Esophagus (tissue), 2 donors: ENCODE data around the gene OPHN1. TPM values are rescaled to one million over a fixed set of nuclear protein-coding genes. Genes with fewer than 3 reads are reported as not detected.

Experiments used
- H3K27ac ChIP-seq, 2 donors: one replicate each; pipeline ENCODE4 v1.5.1; 2013; ENCODE audit warnings: low read depth in 2 of 2, mild to moderate bottlenecking in 2 of 2, inconsistent platforms in 1 of 2, low read length in 1 of 2, moderate library complexity in 1 of 2
- H3K27me3 ChIP-seq, 2 donors: one replicate each; pipeline ENCODE4 v1.6.1; 2013; ENCODE audit warnings: low read length in 2 of 2, control low read depth in 1 of 2, mild to moderate bottlenecking in 1 of 2; ENCODE audit not compliant: insufficient read depth in 2 of 2, control insufficient read depth in 1 of 2
- H3K36me3 ChIP-seq, 2 donors: one replicate each; pipeline ENCODE4 v1.6.1; 2013; ENCODE audit warnings: low read length in 1 of 2; ENCODE audit not compliant: control insufficient read depth in 2 of 2, insufficient read depth in 2 of 2
- H3K4me1 ChIP-seq, 2 donors: one replicate each; pipeline ENCODE4 v1.6.1; 2013; ENCODE audit warnings: low read length in 1 of 2; ENCODE audit not compliant: control insufficient read depth in 2 of 2, insufficient read depth in 2 of 2
- H3K4me3 ChIP-seq, 2 donors: one replicate each; pipeline ENCODE4 v1.5.1; 2013; ENCODE audit warnings: low read length in 2 of 2, mild to moderate bottlenecking in 2 of 2, low read depth in 1 of 2, moderate library complexity in 1 of 2
- H3K9me3 ChIP-seq, 2 donors: one replicate each; pipeline ENCODE4 v1.6.1; 2013; ENCODE audit warnings: mild to moderate bottlenecking in 2 of 2, low read depth in 1 of 2, low read length in 1 of 2, moderate library complexity in 1 of 2; ENCODE audit not compliant: control insufficient read depth in 2 of 2, insufficient read depth in 1 of 2
- WGBS, 2 donors: extraction: QIAGEN DNeasy Blood & Tissue Kit; methylation state at CpG; one replicate each; pipeline ENCODE4 v1.1.7; 2013; 5-methylcytosine and 5-hydroxymethylcytosine counted together
- polyA plus RNA-seq, 2 donors: library from polyadenylated mRNA; stranded (reverse); fragments of 200-250 nt; gene quantifications; one replicate each; pipeline ENCODE4 v1.2.3, GENCODE V29; 2013
- donor health status: healthy with polysubstance abuse.
- donor health status: Bipolar disorder and iron deficiency.

OPHN1 gene
- polyA plus RNA-seq, 2 donors = 0.96 to 1.2 TPM

- Histone ChIP-seq H3K27me3 (no peaks in the 10 kb centered on the region), H3K4me1 (no peaks in the 10 kb centered on the region), H3K9me3 (no peaks in the 10 kb centered on the region), H3K4me3 (no peak overlapping the region), H3K27ac (no peak overlapping the region), H3K36me3 (no peaks in the 10 kb centered on the region)
- 61 to 80% methylated on average over 8 of the region's 8 CpGs for WGBS, 2 donors
Measured at GRCh38 chrX:68454476-68455150, 21.3 kb upstream of the OPHN1 start.

DNA sequence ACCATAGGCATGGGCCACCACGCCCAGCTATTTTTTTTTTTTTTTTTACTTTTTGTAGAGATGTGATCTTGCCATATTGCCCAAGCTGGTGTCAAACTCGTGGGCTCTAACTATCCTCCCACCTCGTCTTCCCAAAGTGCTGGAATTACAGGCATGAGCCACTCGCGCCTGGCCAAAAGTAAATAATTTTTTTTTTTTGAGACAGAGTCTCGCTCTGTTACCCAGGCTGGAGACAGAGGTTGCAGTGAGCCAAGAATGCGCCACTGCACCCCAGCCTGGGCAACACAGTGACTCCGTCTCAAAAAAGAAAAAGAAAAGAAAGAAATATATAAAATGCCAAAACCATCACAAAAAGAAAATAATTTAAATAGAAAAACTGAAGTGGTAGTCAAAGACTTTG lies 18.4 kb upstream of the OPHN1 start:
- 70% methylated on average over 8 of the region's 8 CpGs for WGBS, 2 donors
- H3K27ac ChIP-seq = no peak overlapping the region
- no peak overlapping the region for H3K4me3 ChIP-seq
- no peaks in the 10 kb centered on the region for H3K9me3 ChIP-seq
- no peaks in the 10 kb centered on the region for H3K27me3 ChIP-seq
- no peaks in the 10 kb centered on the region for H3K4me1 ChIP-seq
- H3K36me3 ChIP-seq = no peaks in the 10 kb centered on the region

DNA sequence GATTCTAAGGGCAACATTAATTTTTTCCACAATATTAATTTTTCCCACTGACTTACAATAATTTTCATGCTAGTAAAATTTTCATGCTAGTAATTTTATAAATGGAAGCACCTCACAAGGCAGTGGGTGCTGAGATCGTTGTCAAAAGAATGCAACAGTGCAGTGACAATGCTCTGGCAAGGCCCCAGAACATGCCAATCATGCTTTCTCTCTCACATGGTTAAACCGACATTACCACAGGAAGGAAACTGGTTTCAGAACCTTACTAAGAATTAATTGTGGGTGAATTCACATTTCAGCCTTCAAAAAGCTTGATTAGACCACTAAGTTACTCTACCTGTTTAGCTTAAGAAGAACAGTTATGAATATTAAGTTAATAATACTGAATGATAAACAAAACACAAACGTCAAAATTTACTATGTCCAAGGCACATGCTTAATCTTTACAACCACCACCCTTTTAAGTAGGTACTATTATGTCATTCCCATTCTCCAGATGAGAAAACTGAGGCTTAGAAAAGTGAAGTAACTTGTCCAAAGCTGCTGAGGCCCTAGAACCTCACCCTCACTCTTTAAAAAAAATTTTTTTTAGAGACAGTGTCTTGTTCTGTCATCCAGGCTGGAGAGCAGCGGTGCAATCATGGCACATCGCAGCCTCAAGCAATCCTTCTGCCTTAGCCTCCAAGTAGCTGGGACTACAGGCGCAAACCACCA lies 10.0 kb upstream of the OPHN1 start:
- 63 to 65% methylated on average over 6 of the region's 6 CpGs for WGBS, 2 donors
- H3K36me3 ChIP-seq = no peaks in the 10 kb centered on the region
- H3K4me3 ChIP-seq = no peak overlapping the region
- H3K27ac ChIP-seq = no peak overlapping the region
- H3K4me1 ChIP-seq = peaks cover 0 to 3% of the 10 kb centered on the region in 2 donors
- no peaks in the 10 kb centered on the region for H3K9me3 ChIP-seq
- H3K27me3 ChIP-seq = peaks cover 0 to under 1% of the 10 kb centered on the region in 2 donors

GRCh38 chrX:68440940-68441339 lies 7.6 kb upstream of the OPHN1 start:
- Histone ChIP-seq H3K9me3 (no peaks in the 10 kb centered on the region), H3K4me1 (peaks cover 0 to 3% of the 10 kb centered on the region in 2 donors), H3K4me3 (no peak overlapping the region), H3K27me3 (peaks cover 0 to 3% of the 10 kb centered on the region in 2 donors), H3K27ac (no peak overlapping the region), H3K36me3 (no peaks in the 10 kb centered on the region)
- WGBS, 2 donors = 17 to 18% methylated on average over 1 of the region's 1 CpG

GRCh38 chrX:68440442-68440841 lies 7.1 kb upstream of the OPHN1 start:
- H3K4me3 ChIP-seq = no peak overlapping the region
- H3K27ac ChIP-seq = no peak overlapping the region
- H3K27me3 ChIP-seq = peaks cover 0 to 3% of the 10 kb centered on the region in 2 donors
- H3K4me1 ChIP-seq = peaks cover 0 to 3% of the 10 kb centered on the region in 2 donors
- H3K36me3 ChIP-seq = no peaks in the 10 kb centered on the region
- H3K9me3 ChIP-seq = no peaks in the 10 kb centered on the region

- H3K4me3 ChIP-seq = no peak overlapping the region
- H3K4me1 ChIP-seq = peaks cover 0 to 3% of the 10 kb centered on the region in 2 donors
- no peaks in the 10 kb centered on the region for H3K36me3 ChIP-seq
- H3K27me3 ChIP-seq = peaks cover 0 to 3% of the 10 kb centered on the region in 2 donors
- H3K27ac ChIP-seq = no peak overlapping the region
- no peaks in the 10 kb centered on the region for H3K9me3 ChIP-seq
- whole genome bisulfite sequencing, 2 donors = 76 to 93% methylated on average over 4 of the region's 4 CpGs
Measured at GRCh38 chrX:68439341-68439740, 6.0 kb upstream of the OPHN1 start.

DNA sequence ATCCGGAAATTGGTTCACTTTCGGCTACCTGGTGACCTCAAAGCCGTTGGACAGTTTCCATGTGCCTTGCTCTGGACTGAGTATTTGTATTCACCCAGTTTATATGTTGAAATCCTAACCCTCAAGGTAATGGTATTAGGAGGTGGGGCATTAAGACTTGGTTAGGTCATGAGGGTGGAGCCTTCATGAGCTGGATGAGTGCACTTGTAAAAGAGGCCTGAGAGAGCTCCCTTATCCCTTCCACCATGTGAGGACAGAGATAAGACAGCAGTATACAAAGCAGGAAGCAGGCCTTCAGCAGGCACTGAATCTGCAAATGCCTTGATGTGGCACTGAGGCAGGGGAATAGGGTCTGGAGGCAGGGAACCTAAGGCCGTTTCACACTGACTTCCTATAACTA lies 5.3 kb upstream of the OPHN1 start:
- 83 to 90% methylated on average over 4 of the region's 4 CpGs for whole genome bisulfite sequencing, 2 donors
- no peak overlapping the region for H3K4me3 ChIP-seq
- H3K27ac ChIP-seq = no peak overlapping the region
- peaks cover 0 to 3% of the 10 kb centered on the region in 2 donors for H3K27me3 ChIP-seq
- no peaks in the 10 kb centered on the region for H3K36me3 ChIP-seq
- no peaks in the 10 kb centered on the region for H3K9me3 ChIP-seq
- H3K4me1 ChIP-seq = peaks cover 0 to 3% of the 10 kb centered on the region in 2 donors

DNA sequence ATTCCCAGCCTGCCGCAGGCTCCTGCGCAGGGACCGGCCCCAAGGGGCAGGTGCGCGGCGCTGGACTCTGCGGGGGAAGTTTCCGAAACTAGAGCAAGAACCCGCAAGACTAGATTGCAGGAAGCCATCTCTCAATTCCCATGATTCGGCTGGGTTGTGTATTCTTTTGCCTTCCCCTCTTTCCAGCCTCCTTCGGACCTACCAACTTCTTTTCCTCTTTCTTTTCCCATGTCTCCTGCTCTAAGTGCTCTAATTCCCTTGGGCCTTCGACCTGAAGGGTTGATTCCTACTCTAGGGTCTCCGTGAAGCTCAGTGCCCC lies 645 bp upstream of the OPHN1 start:
- peak overlapping the region; percentile 84 to 93 for H3K27ac ChIP-seq
- H3K36me3 ChIP-seq = no peaks in the 10 kb centered on the region
- peaks cover 0 to 8% of the 10 kb centered on the region in 2 donors for H3K4me1 ChIP-seq
- H3K4me3 ChIP-seq = peak overlapping the region; percentile 56 to 79
- peaks cover 0 to 3% of the 10 kb centered on the region in 2 donors for H3K27me3 ChIP-seq
- H3K9me3 ChIP-seq = no peaks in the 10 kb centered on the region
- 0 to 26% methylated on average over 13 of the region's 13 CpGs for WGBS, 2 donors

GRCh38 chrX:68432648-68433047 lies 647 bp downstream of the OPHN1 start:
- peak overlapping the region; percentile 56 to 79 for H3K4me3 ChIP-seq
- H3K27me3 ChIP-seq = no peaks in the 10 kb centered on the region
- 7 to 30% methylated on average over 12 of the region's 12 CpGs for WGBS, 2 donors
- H3K4me1 ChIP-seq = peaks cover 0 to 4% of the 10 kb centered on the region in 2 donors
- H3K9me3 ChIP-seq = no peaks in the 10 kb centered on the region
- no peaks in the 10 kb centered on the region for H3K36me3 ChIP-seq
- H3K27ac ChIP-seq = peak overlapping the region; percentile 84 to 93

DNA sequence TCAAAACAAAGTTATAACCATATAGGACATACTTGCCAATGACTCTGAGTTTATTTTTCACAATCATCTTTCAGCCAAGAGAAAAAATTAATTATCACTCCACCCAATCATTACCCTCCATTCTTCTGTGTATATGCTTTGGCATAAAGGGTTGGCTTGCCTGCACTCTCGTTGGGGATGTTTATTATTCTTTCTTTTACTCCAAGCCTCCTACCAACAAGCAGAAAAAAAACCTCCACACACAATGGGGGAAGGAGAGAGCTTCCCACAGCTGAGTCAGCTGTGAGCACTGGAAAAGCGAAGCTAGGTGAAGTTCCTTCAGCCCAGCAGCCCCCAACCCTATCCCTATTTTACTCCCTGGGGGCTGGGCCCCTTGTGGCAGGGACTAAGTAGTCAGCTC lies 1.5 kb downstream of the OPHN1 start:
- peaks cover 0 to 4% of the 10 kb centered on the region in 2 donors for H3K4me1 ChIP-seq
- H3K4me3 ChIP-seq = peak overlapping the region in 1 of 2 donors; percentile 56
- WGBS, 2 donors = 43 to 65% methylated on average over 2 of the region's 2 CpGs
- no peaks in the 10 kb centered on the region for H3K36me3 ChIP-seq
- H3K27me3 ChIP-seq = no peaks in the 10 kb centered on the region
- no peaks in the 10 kb centered on the region for H3K9me3 ChIP-seq
- H3K27ac ChIP-seq = no peak overlapping the region
